Nephron progenitor cell (in vitro differentiated cells): ENCODE results near the gene MKX.
A peak's percentile ranks its signal among the peaks of the same experiment; 100 is the strongest.
"Not testable (repeated sequence)": the region's sequence is repeated elsewhere in the genome, so short reads cannot be mapped to it uniquely, and the experiment has no call there.

ENCODE experiments used
- DNase-seq: peaks from one replicate; pipeline ENCODE4 v3.0.0; 2021
- H3K27ac Mint-ChIP-seq: 2 replicates; pipeline ENCODE4 v1.8.0; 2021; ENCODE audit warnings: mild to moderate bottlenecking, moderate library complexity, mixed read lengths
- H3K27me3 Mint-ChIP-seq: 2 replicates; pipeline ENCODE4 v1.8.0; 2021; ENCODE audit warnings: mild to moderate bottlenecking, low read depth, mixed read lengths; ENCODE audit not compliant: poor library complexity
- H3K36me3 Mint-ChIP-seq: 2 replicates; pipeline ENCODE4 v1.8.0; 2021; ENCODE audit warnings: low read depth, mixed read lengths
- H3K4me1 Mint-ChIP-seq: 2 replicates; pipeline ENCODE4 v1.8.0; 2021; ENCODE audit warnings: mixed read lengths
- H3K4me3 Mint-ChIP-seq: 2 replicates; pipeline ENCODE4 v1.8.0; 2021; ENCODE audit warnings: mild to moderate bottlenecking, moderate library complexity, mixed read lengths
- H3K9me3 Mint-ChIP-seq: 2 replicates; pipeline ENCODE4 v1.8.0; 2021; ENCODE audit warnings: mild to moderate bottlenecking, moderate library complexity, mixed read lengths
- CTCF ChIP-seq: fragments of 200-600 bp; sonication (generic); IDR thresholded peaks from 2 replicates; pipeline ENCODE4 v1.5.0; 2021; ENCODE audit warnings: antibody characterized with exemption

Gene MKX

DNA sequence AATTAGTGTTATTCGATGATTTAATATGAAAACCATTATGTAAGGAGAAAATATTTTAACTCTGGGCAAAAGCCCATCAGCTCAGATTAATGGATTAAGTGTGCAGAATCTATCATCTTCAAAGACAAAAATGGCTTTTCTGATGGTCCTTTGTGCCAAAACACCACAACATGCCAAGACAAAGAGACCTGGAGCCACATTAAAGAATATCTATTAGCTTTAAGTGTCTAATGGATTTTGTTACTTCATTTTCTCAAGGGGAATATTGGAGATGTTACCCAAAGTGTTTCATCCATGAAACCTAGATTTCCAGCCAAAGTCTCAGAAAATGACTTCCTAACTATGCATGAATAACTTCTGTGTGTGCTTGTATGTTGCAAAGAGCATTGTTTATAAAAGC, 57.3 kb downstream of the MKX start:
- H3K4me1 Mint-ChIP-seq, result no peaks in the 10 kb centered on the region
- no peak overlapping the region for H3K4me3 Mint-ChIP-seq
- H3K27ac Mint-ChIP-seq, result no peak overlapping the region
- H3K9me3 Mint-ChIP-seq, result peaks cover 14% of the 10 kb centered on the region
- no peak for DNase-seq
- no peak for TF ChIP-seq CTCF
- no peaks in the 10 kb centered on the region for H3K36me3 Mint-ChIP-seq
- H3K27me3 Mint-ChIP-seq, result peaks cover 6% of the 10 kb centered on the region

DNA sequence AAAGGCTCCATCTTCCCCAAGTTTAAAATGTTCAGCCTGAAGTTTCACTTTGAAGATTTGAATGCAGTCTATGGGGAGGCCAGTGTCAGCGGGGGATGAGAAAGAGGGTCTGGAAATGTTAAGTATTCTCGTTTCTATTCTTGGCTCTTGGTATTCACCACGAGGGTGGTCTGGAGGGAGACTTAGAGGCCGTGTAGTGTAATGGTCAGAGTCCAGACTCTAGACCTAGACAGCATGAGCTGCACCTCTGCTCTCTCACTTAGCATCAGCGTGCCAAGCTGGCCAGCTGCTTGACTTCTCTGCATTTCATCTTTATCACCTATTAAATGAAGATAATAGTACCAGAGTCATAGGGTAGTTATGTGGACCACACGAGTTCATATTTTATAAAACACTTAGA, 57.9 kb downstream of the MKX start:
- TF ChIP-seq CTCF, result no peak
- no peaks in the 10 kb centered on the region for H3K36me3 Mint-ChIP-seq
- H3K9me3 Mint-ChIP-seq, result peaks cover 14% of the 10 kb centered on the region
- peaks cover 6% of the 10 kb centered on the region for H3K27me3 Mint-ChIP-seq
- no peak for DNase-seq
- no peaks in the 10 kb centered on the region for H3K4me1 Mint-ChIP-seq
- no peak overlapping the region for H3K4me3 Mint-ChIP-seq
- no peak overlapping the region for H3K27ac Mint-ChIP-seq

- DNase-seq, result no peak
- Mint-ChIP-seq H3K4me3 (no peak overlapping the region), H3K27ac (peak overlapping the region; percentile 23), H3K4me1 (no peaks in the 10 kb centered on the region), H3K36me3 (no peaks in the 10 kb centered on the region), H3K27me3 (peaks cover 6% of the 10 kb centered on the region), H3K9me3 (peaks cover 14% of the 10 kb centered on the region)
- no peak for TF ChIP-seq CTCF
Observed at GRCh38 chr10:27687326-27687725, 58.3 kb downstream of the MKX start.

GRCh38 chr10:27685681-27686080, 59.9 kb downstream of the MKX start:
- H3K4me3 Mint-ChIP-seq, result no peak overlapping the region
- no peak overlapping the region for H3K27ac Mint-ChIP-seq
- TF ChIP-seq CTCF, result no peak
- H3K4me1 Mint-ChIP-seq, result no peaks in the 10 kb centered on the region
- peaks cover 6% of the 10 kb centered on the region for H3K27me3 Mint-ChIP-seq
- no peaks in the 10 kb centered on the region for H3K36me3 Mint-ChIP-seq
- DNase-seq, result no peak
- H3K9me3 Mint-ChIP-seq, result peaks cover 14% of the 10 kb centered on the region

- TF ChIP-seq CTCF, result no peak
- H3K27me3 Mint-ChIP-seq, result no peaks in the 10 kb centered on the region
- H3K27ac Mint-ChIP-seq, result no peak overlapping the region
- no peaks in the 10 kb centered on the region for H3K9me3 Mint-ChIP-seq
- H3K4me1 Mint-ChIP-seq, result peaks cover 11% of the 10 kb centered on the region
- no peak overlapping the region for H3K4me3 Mint-ChIP-seq
- DNase-seq, result no peak
- H3K36me3 Mint-ChIP-seq, result no peaks in the 10 kb centered on the region
Observed at GRCh38 chr10:27683226-27683625, 62.4 kb downstream of the MKX start.

DNA sequence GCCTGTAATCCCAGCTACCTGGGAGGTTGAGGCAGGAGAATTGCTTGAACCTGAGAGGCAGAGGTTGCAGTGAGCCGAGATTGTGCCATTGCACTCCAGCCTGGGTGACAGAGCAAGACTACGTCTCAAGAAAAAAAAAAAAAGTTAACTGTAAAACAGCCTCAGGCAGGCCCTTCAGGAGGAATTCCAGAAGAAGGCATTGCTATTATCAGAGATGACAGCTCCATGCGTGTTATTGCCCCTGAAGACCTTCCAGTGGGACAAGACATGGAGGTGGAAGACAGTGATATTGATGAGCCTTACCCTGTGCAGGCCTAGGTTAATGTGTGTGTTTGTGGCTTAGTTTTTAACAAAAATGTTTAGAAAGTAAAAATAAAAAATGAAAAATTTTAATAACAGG, 63.8 kb downstream of the MKX start:
- not testable (repeated sequence) for H3K27ac Mint-ChIP-seq, DNase-seq, H3K27me3 Mint-ChIP-seq, H3K36me3 Mint-ChIP-seq, H3K4me3 Mint-ChIP-seq, H3K9me3 Mint-ChIP-seq
- peaks cover 17% of the 10 kb centered on the region for H3K4me1 Mint-ChIP-seq
